Measurements from ENCODE around the gene LIPJ. TPM values are rescaled to one million over a fixed set of nuclear protein-coding genes. Genes with fewer than 3 reads are reported as not detected.

The LIPJ gene
- total and polyA plus RNA-seq, 2 experiments from 2014 or later = not detected

- Histone ChIP-seq H3K4me1 (ENCODE audit: low read depth) (no peaks in the 10 kb centered on the region), H3K27me3 (no peaks in the 10 kb centered on the region), H3K27ac (peak overlapping the region; percentile 50), H3K36me3 (no peaks in the 10 kb centered on the region), H3K9me3 (ENCODE audit: low read depth) (no peaks in the 10 kb centered on the region), H3K4me3 (no peak overlapping the region)
- TF ChIP-seq CTCF (IDR thresholded peaks at IDR 0.05; ENCODE audit: low read depth, low read length) = no peak
- peak; percentile 28 to 31 for DNase-seq (ENCODE audit: low read depth in 1 of 2, low spot score in 1 of 2)
Measured at GRCh38 chr10:88616250-88616977, 29.9 kb downstream of the LIPJ start.

- no peak for DNase-seq (ENCODE audit: low read depth in 1 of 2, low spot score in 1 of 2)
- H3K4me1 ChIP-seq (ENCODE audit: low read depth) = peaks cover 6% of the 10 kb centered on the region
- no peak overlapping the region for H3K4me3 ChIP-seq
- no peaks in the 10 kb centered on the region for H3K9me3 ChIP-seq (ENCODE audit: low read depth)
- no peaks in the 10 kb centered on the region for H3K27me3 ChIP-seq
- H3K36me3 ChIP-seq = no peaks in the 10 kb centered on the region
- no peak for TF ChIP-seq CTCF (IDR thresholded peaks at IDR 0.05; ENCODE audit: low read depth, low read length)
- no peak overlapping the region for H3K27ac ChIP-seq
Measured at GRCh38 chr10:88617772-88618300, 31.3 kb downstream of the LIPJ start.

GRCh38 chr10:88618496-88618895 is 31.9 kb downstream of the LIPJ start:
- no peaks in the 10 kb centered on the region for H3K27me3 ChIP-seq
- H3K36me3 ChIP-seq = no peaks in the 10 kb centered on the region
- H3K9me3 ChIP-seq (ENCODE audit: low read depth) = no peaks in the 10 kb centered on the region

GRCh38 chr10:88620441-88620840 is 33.9 kb downstream of the LIPJ start:
- Histone ChIP-seq H3K36me3 (no peaks in the 10 kb centered on the region), H3K4me3 (no peak overlapping the region), H3K4me1 (ENCODE audit: low read depth) (peaks cover 6% of the 10 kb centered on the region), H3K27ac (no peak overlapping the region), H3K9me3 (ENCODE audit: low read depth) (no peaks in the 10 kb centered on the region), H3K27me3 (no peaks in the 10 kb centered on the region)
- no peak for DNase-seq (ENCODE audit: low read depth in 1 of 2, low spot score in 1 of 2)
- no peak for TF ChIP-seq CTCF (IDR thresholded peaks at IDR 0.05; ENCODE audit: low read depth, low read length)

More at GRCh38 chr10:88618496-88618895, 31.9 kb downstream of the LIPJ start:
- peaks cover 6% of the 10 kb centered on the region for H3K4me1 ChIP-seq (ENCODE audit: low read depth)
- no peak overlapping the region for H3K27ac ChIP-seq
- no peak overlapping the region for H3K4me3 ChIP-seq
- TF ChIP-seq CTCF (IDR thresholded peaks at IDR 0.05; ENCODE audit: low read depth, low read length) = no peak
- peak in 1 of 2 donors; percentile 16 for DNase-seq (ENCODE audit: low read depth in 1 of 2, low spot score in 1 of 2)

GRCh38 chr10:88623835-88624234 is 37.3 kb downstream of the LIPJ start:
- no peak for TF ChIP-seq CTCF (IDR thresholded peaks at IDR 0.05; ENCODE audit: low read depth, low read length)
- Histone ChIP-seq H3K27ac (no peak overlapping the region), H3K27me3 (no peaks in the 10 kb centered on the region), H3K4me3 (no peak overlapping the region), H3K36me3 (no peaks in the 10 kb centered on the region), H3K9me3 (ENCODE audit: low read depth) (no peaks in the 10 kb centered on the region), H3K4me1 (ENCODE audit: low read depth) (peaks cover 6% of the 10 kb centered on the region)
- DNase-seq (ENCODE audit: low read depth in 1 of 2, low spot score in 1 of 2) = no peak
